SU-DHL-6 (cell line): ENCODE data around the gene OCEL1.
"Not testable (repeated sequence)": the region's sequence is repeated elsewhere in the genome, so short reads cannot be mapped to it uniquely, and the experiment has no call there.

ENCODE experiments used
- CTCF ChIP-seq: fragments of 200-600 bp; sonication (generic); IDR thresholded peaks from one replicate; pipeline ENCODE4 v1.5.1; 2017; ENCODE audit warnings: antibody characterized with exemption, mild to moderate bottlenecking, low read length, moderate library complexity; ENCODE audit not compliant: insufficient read depth, poor library complexity, severe bottlenecking
- EZH2phosphoT487 ChIP-seq: fragments of 200-600 bp; sonication (generic), shearing (Covaris generic); conservative IDR thresholded peaks from 2 replicates; pipeline ENCODE4 v1.6.1; 2018; ENCODE audit warnings: mild to moderate bottlenecking, antibody characterized with exemption, low read length, moderate library complexity, mixed read lengths

- TF ChIP-seq EZH2phosphoT487, CTCF: not testable (repeated sequence)
These were observed 48.9 kb downstream of the OCEL1 start for GRCh38 chr19:17274892-17275291.
